ENCODE results near the gene TMEM150C. TPM values are rescaled to one million over a fixed set of nuclear protein-coding genes. Genes with fewer than 3 reads are reported as not detected.

TMEM150C gene
- total and polyA plus RNA-seq, 2 donors from 2014 or later: 7.7 to 22.9 TPM

DNA sequence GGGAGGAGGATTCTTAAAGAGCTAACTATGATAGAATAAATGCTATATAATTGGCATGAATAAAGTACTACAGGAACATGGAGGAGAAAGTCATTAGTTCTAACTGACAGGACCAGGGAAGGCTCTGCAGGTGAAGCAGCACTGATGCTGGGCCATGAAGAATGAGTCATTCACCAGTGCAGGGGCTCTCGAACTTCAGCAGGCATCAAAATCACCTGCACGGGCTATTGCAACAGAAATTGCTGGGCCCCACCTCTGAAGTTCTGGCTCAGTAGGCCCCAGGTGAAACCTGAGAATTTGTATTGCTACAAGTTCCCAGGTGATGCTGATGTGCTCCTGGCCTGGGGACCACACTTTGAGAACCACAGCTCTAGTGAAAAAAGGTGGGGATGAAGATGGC lies 33.7 kb downstream of the TMEM150C start:
- FAIRE-seq: no peak
- H3K27me3 ChIP-seq (ENCODE audit: control insufficient read depth, insufficient read depth, low read length): no peaks in the 10 kb centered on the region
- intact Hi-C loops (cut with DNase I): no loop called here
- no peak overlapping the region for H3K27ac ChIP-seq (ENCODE audit: low read depth in 2 of 2, low read length in 2 of 2)
- TF ChIP-seq, protein P1, sequence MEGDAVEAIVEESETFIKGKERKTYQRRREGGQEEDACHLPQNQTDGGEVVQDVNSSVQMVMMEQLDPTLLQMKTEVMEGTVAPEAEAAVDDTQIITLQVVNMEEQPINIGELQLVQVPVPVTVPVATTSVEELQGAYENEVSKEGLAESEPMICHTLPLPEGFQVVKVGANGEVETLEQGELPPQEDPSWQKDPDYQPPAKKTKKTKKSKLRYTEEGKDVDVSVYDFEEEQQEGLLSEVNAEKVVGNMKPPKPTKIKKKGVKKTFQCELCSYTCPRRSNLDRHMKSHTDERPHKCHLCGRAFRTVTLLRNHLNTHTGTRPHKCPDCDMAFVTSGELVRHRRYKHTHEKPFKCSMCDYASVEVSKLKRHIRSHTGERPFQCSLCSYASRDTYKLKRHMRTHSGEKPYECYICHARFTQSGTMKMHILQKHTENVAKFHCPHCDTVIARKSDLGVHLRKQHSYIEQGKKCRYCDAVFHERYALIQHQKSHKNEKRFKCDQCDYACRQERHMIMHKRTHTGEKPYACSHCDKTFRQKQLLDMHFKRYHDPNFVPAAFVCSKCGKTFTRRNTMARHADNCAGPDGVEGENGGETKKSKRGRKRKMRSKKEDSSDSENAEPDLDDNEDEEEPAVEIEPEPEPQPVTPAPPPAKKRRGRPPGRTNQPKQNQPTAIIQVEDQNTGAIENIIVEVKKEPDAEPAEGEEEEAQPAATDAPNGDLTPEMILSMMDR (IDR thresholded peaks at IDR 0.05; ENCODE audit: borderline replicate concordance, extremely low read depth, insufficient read depth): no peak
- no peaks in the 10 kb centered on the region for H3K36me3 ChIP-seq (ENCODE audit: control insufficient read depth in 2 of 3, insufficient read depth in 3 of 3, low read length in 3 of 3)
- H3K9ac ChIP-seq (ENCODE audit: low read length in 3 of 3): no peak overlapping the region
- DNase-seq: peak in 1 of 5 donors; percentile 11
- H3K9me3 ChIP-seq (ENCODE audit: control insufficient read depth in 2 of 3, insufficient read depth in 1 of 3, low read length in 3 of 3): no peaks in the 10 kb centered on the region
- no peak overlapping the region for H3K4me3 ChIP-seq (ENCODE audit: low read length in 3 of 3)
- peaks cover 0 to 5% (median 0%) of the 10 kb centered on the region in 3 donors for H3K4me1 ChIP-seq (ENCODE audit: control insufficient read depth in 2 of 3, insufficient read depth in 2 of 3, low read depth in 1 of 3, low read length in 3 of 3)

DNA sequence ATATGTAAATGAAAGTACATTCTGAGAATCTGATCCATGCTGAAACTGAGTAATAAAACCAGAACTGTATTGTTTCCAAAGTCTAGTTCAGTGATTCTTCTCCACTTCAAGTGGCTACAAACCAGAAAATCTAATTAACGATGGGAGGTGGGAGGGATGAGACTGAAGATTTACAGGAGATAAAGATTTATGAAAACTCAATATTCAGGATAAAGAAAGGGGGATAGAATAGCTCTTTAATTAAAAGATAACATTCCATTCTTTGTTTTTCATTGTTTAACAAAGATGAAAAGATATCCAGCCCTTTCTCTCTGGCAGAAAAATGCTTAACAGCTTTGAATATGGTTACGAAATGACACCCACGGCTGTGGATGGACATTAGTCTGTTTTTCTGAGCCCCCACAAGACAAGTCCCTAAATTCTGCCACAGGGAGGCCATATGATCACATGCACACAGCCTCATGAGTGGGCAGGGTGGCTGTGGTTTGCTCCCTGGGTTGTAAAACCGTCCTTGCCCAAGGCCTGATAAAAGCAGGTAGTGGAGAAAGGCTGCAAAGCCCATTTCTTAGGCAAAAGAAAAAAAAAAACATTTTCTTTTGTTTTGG lies 36.4 kb downstream of the TMEM150C start:
- intact Hi-C loops (cut with DNase I): no loop called here
- Histone ChIP-seq H3K9ac (ENCODE audit: low read length in 3 of 3) (no peak overlapping the region), H3K27me3 (ENCODE audit: control insufficient read depth, insufficient read depth, low read length) (no peaks in the 10 kb centered on the region), H3K4me3 (ENCODE audit: low read length in 3 of 3) (no peak overlapping the region), H3K4me1 (ENCODE audit: control insufficient read depth in 2 of 3, insufficient read depth in 2 of 3, low read depth in 1 of 3, low read length in 3 of 3) (no peaks in the 10 kb centered on the region), H3K36me3 (ENCODE audit: control insufficient read depth in 2 of 3, insufficient read depth in 3 of 3, low read length in 3 of 3) (no peaks in the 10 kb centered on the region), H3K9me3 (ENCODE audit: control insufficient read depth in 2 of 3, insufficient read depth in 1 of 3, low read length in 3 of 3) (no peaks in the 10 kb centered on the region), H3K27ac (ENCODE audit: low read depth in 2 of 2, low read length in 2 of 2) (no peak overlapping the region)
- FAIRE-seq: no peak
- DNase-seq: peak in 4 of 5 donors; percentile 47 to 65 (median 56)
- TF ChIP-seq, protein P1 (IDR thresholded peaks at IDR 0.05; ENCODE audit: borderline replicate concordance, extremely low read depth, insufficient read depth): no peak

DNA sequence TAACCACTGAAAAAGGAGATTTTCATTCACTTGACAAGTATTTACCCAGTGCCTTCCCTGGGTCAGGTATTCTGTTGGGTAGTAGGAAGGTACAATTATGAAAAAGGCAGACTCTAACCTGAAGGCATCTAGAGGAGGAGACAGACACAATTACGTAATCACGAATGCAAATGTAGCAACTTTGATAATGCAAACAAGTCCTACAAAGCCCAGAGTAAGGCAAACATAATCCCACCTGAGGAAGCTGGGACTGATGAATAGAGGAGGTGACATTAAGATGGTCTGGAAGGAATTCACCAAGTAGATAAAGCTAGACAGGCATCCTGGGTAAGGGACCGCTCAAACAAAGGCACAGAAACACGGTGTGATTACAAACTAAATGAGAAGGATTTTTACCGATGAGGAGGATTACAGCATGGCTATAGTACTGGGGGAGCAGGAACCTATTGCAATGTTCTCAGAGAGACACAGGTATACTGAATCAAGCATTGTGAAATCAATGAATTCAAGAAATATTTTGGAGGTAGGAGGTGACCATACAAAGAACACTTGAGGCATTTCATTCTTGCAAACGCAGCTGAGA lies 37.1 kb downstream of the TMEM150C start:
- FAIRE-seq (no peak), DNase-seq (no peak)
- Histone ChIP-seq H3K4me1 (ENCODE audit: control insufficient read depth in 2 of 3, insufficient read depth in 2 of 3, low read depth in 1 of 3, low read length in 3 of 3) (no peaks in the 10 kb centered on the region), H3K9ac (ENCODE audit: low read length in 3 of 3) (no peak overlapping the region), H3K9me3 (ENCODE audit: control insufficient read depth in 2 of 3, insufficient read depth in 1 of 3, low read length in 3 of 3) (no peaks in the 10 kb centered on the region), H3K27me3 (ENCODE audit: control insufficient read depth, insufficient read depth, low read length) (no peaks in the 10 kb centered on the region), H3K4me3 (ENCODE audit: low read length in 3 of 3) (no peak overlapping the region), H3K36me3 (ENCODE audit: control insufficient read depth in 2 of 3, insufficient read depth in 3 of 3, low read length in 3 of 3) (no peaks in the 10 kb centered on the region), H3K27ac (ENCODE audit: low read depth in 2 of 2, low read length in 2 of 2) (no peak overlapping the region)
- intact Hi-C loops (cut with DNase I): no loop called here
- TF ChIP-seq, protein P1 (IDR thresholded peaks at IDR 0.05; ENCODE audit: borderline replicate concordance, extremely low read depth, insufficient read depth): no peak

All from kidney (tissue), 14 donors.